ENCODE results near the gene XPC.
"Not testable (repeated sequence)": the region's sequence is repeated elsewhere in the genome, so short reads cannot be mapped to it uniquely, and the experiment has no call there.

Gene XPC

GRCh38 chr3:14117468-14118399 lies 60.7 kb downstream of the XPC start:
- DNase-seq, result no peak

- DNase-seq, result no peak
These were observed 64.3 kb downstream of the XPC start for GRCh38 chr3:14113965-14114635.

GRCh38 chr3:14110699-14111098 lies 67.7 kb downstream of the XPC start:
- DNase-seq, result no peak

GRCh38 chr3:14109821-14110220 lies 68.6 kb downstream of the XPC start:
- not testable (repeated sequence) for DNase-seq

GRCh38 chr3:14097616-14098391 lies 80.6 kb downstream of the XPC start:
- no peak for DNase-seq

- DNase-seq, result no peak
These were observed 81.7 kb downstream of the XPC start for GRCh38 chr3:14096742-14097141.

All from stimulated activated CD4-positive, alpha-beta T cell treated with anti-CD3 and anti-CD28 coated beads, Interleukin-12 subunit alpha, Interleukin-12 subunit beta, amount 100 ng/mL, for 4 hours (primary cell).